ENCODE results near the gene GFI1B.
A peak's percentile ranks its signal among the peaks of the same experiment; 100 is the strongest.
"Not testable (repeated sequence)": the region's sequence is repeated elsewhere in the genome, so short reads cannot be mapped to it uniquely, and the experiment has no call there.

The GFI1B gene

GRCh38 chr9:133026426-133026825, 47.9 kb downstream of the GFI1B start:
- no peak for DNase-seq

DNA sequence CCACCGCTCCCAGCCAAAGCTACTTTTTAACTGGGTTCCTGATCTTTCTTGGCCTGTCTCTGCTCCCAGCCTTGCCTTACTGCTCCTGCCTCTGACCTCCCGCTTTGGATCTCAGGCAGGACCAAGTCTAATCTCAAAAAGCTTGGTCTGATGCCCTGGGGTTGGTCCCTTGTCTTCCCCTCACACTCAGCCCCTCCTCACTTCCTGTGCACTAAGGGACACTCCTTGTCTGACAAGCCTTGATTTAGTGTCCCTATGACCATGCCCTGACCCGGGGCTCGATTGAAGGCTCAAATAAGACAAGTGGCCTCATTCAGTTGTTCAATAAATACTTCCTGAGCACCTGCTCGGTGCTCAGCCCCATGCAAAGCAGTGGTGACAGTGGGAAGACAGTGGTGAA, 48.6 kb downstream of the GFI1B start:
- DNase-seq = no peak

DNA sequence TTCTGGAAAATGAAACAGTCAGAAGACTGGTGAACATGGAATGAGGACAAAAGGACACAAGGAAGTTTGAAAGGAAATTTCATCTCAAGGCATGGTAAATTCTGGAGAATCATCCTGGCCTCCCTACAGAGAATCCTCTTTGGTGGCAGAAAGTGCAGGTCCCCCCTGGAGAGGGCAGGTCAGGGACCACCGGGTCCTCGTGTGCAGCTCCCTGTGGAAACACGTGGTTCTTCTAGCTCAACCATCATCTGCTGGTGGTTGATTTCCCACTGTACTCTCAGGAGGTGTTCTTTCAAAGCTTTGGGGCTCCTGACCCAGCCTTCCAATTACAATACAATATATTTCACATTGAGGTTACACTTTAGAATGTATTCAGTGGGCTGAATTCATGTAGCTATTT, 49.7 kb downstream of the GFI1B start:
- DNase-seq = no peak

- no peak for DNase-seq
These were observed 51.5 kb downstream of the GFI1B start for GRCh38 chr9:133029994-133030316.

- peak; percentile 85 for DNase-seq
These were observed 52.0 kb downstream of the GFI1B start, which contains the start of gene GTF3C5 for GRCh38 chr9:133030317-133031129. GTF3C5 (plus strand) TSS chr9:133030997; CDS start chr9:133031012, 15 bp downstream.

- DNase-seq = no peak
These were observed 52.6 kb downstream of the GFI1B start for GRCh38 chr9:133031130-133031422.

DNA sequence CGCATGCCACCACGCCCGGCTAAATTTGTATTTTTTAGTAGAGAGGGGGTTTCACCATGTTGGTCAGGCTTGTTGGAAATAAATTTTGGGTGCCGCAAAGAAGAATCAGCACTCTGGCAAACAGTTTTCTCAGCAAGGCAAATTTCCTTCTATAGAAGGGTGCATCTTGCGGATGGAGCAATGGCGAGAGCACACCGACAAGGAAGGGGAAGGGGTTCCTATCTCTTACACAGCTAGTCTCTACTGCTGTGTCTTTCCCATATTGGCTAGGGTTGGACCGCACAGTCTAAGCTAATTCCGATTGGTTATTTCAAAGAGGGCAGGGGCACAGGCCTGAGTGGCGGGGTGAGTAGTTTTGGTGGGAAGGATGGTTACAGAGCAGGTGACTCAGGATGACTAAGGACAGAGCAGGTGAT, 53.0 kb downstream of the GFI1B start:
- no peak for DNase-seq

GRCh38 chr9:133032171-133032570, 53.7 kb downstream of the GFI1B start:
- no peak for DNase-seq

GRCh38 chr9:133035669-133036068, 57.2 kb downstream of the GFI1B start:
- DNase-seq = no peak

DNA sequence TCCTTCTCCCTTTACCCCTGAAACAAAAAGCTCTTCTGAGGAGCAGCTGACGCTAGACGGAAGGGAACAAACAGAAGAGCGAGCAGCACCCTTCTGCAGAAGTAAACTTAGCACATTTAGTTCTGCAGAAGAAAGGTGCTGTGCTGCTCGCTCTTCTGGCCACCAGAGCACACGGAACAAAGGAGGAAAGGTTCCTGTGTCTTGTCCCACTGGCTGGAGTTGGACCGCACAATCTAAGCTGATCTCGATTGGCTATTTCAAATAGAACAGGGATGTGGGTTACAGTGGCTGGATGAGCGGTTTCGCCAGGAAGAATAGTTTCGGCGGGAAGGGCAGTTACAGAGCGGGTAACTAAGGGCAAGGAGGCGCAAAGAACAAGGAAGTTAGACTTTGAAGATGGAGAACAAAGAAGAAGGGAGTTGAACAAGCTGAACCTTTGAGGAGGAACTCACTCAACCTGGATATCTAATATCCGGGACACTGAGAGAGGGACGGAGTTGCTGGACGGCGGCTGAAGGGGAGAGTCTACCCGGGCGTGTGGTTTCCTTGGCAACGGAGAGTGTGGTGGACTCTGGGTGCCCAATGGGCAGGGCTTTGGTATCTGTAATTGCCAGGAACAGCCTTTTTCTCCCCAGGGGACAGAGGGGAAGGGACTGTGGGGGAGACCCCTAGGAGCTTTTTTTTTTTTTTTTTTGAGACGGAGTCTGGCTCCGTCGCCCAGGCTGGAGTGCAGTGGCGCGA, 59.5 kb downstream of the GFI1B start:
- DNase-seq = no peak

GRCh38 chr9:133040892-133041479, 62.5 kb downstream of the GFI1B start:
- not testable (repeated sequence) for DNase-seq
